ENCODE data around the gene NHLRC4. TPM values are rescaled to one million over a fixed set of nuclear protein-coding genes. Genes with fewer than 3 reads are reported as not detected.

The NHLRC4 gene
- total and polyA plus RNA-seq, 2 of the 4 experiments (the other 2 are of a cell fraction): 0.72 to 0.84 TPM

DNA sequence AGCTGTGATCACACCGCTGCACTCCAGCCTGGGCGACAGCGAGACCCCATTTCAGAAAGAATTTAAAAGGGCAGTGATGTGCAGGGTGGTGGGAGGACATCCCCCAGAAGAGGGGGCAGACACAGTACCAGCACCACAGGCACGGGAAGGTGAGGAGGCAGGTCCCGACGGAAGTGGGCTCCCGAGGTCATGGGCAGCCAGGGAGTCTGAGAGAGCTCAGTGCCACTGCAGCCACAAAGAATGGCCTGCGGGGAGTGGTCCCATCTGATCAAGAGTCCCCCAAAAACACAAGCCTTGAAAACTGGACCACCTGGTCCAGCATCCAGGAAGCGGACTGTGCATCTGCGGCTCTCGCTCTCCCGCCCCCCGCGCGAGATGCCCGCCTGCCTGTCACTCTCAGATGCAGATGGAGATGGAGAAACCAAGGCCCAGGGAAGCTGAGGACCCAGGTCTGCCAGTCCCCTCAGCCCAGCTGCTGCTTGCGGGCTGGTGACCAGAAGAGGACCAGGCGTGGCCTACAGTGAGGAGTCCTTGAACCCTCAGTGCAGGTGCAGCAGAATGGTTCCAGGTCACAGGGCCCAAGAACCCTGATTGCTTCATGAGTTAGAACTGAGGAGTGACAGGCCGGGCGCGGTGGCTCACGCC, 43.6 kb upstream of the NHLRC4 start:
- Histone ChIP-seq H3K23ac (ENCODE audit: low read depth, low read length) (no peak overlapping the region), H4K5ac (ENCODE audit: low read depth, low read length) (no peak overlapping the region), H3K4me2 (ENCODE audit: low read depth, low read length) (no peak overlapping the region), H3K9me1 (ENCODE audit: insufficient read depth, low read length) (peaks cover 6% of the 10 kb centered on the region; the same call in 1 of the 2 replicates), H4K91ac (ENCODE audit: insufficient read depth, low read depth, low read length) (no peak overlapping the region), H3K36me3 (ENCODE audit: control insufficient read depth, insufficient read depth, low read length) (peaks cover 28% of the 10 kb centered on the region), H3K18ac (ENCODE audit: low read depth, low read length) (no peak overlapping the region), H3K4me1 (ENCODE audit: control insufficient read depth, insufficient read depth, low read length) (peaks cover 15% of the 10 kb centered on the region), H2BK120ac (ENCODE audit: low read depth, low read length) (no peak overlapping the region), H2BK15ac (ENCODE audit: low read depth, low read length) (no peak overlapping the region), H3K14ac (replicated peaks; ENCODE audit: low read depth, low read length) (no peak overlapping the region), H3K9ac (ENCODE audit: low read depth, low read length) (no peak overlapping the region), H3K56ac (ENCODE audit: extremely low read depth, insufficient read depth, low read length) (no peak overlapping the region), H2BK20ac (ENCODE audit: low read depth, low read length) (no peak overlapping the region), H3K4me3 (ENCODE audit: insufficient read depth, low read depth, low read length) (no peak overlapping the region), H3K4ac (ENCODE audit: low read depth, low read length) (no peak overlapping the region), H3K27me3 (ENCODE audit: control insufficient read depth, insufficient read depth, low read length) (no peaks in the 10 kb centered on the region), H2AK5ac (ENCODE audit: low read depth, low read length) (no peak overlapping the region), H3K79me1 (ENCODE audit: low read depth in 1 of 2, low read length in 2 of 2) (peaks cover 8 to 48% of the 10 kb centered on the region in 2 experiments; a peak in 2 of 4 replicates), H2AFZ (replicated peaks; ENCODE audit: low read length, poor library complexity) (peak overlapping the region; percentile 32), H2BK5ac (ENCODE audit: low read depth, low read length, poor library complexity, severe bottlenecking) (no peak overlapping the region), H4K20me1 (ENCODE audit: insufficient read depth, low read length) (peaks cover 37% of the 10 kb centered on the region), H3K9me3 (ENCODE audit: control insufficient read depth, insufficient read depth, low read length) (no peaks in the 10 kb centered on the region), H3K27ac (ENCODE audit: insufficient read depth, low read length) (no peak overlapping the region), H4K8ac (ENCODE audit: low read depth in 2 of 2, low read length in 2 of 2) (no peak overlapping the region), H2AK9ac (replicated peaks; ENCODE audit: low read depth, low read length, poor library complexity) (no peak overlapping the region)
- no TSS peak for BruUV-seq (replicated peaks)
- DNase-seq (no peak), ATAC-seq (ENCODE audit: low read depth) (no peak)
- dilution Hi-C loops (cut with HindIII; ENCODE audit: low sequenced_read_pairs, unreplicated experiment): no loop called here
- no peak for TF ChIP-seq SMC3 (IDR thresholded peaks at IDR 0.05; ENCODE audit: low read depth, low read length)
- ChIA-PET POLR2A (ENCODE audit: unreplicated experiment) (no interaction called here), CTCF (no interaction called here)
- 97% methylated on average over 9 of the region's 22 CpGs; no CpG with 5 or more reads in 1 of the 2 experiments for WGBS, 2 experiments (ENCODE audit: extremely low coverage in 2 of 2, insufficient read length in 1 of 2)
- intact Hi-C loops (cut with micrococcal nuclease): no loop called here
- in situ Hi-C loops (cut with MboI; ENCODE audit: low sequenced_read_pairs): no loop called here
